HG03457 (cell line): Measurements from ENCODE around the gene XRN2.
"Not testable (repeated sequence)": the region's sequence is repeated elsewhere in the genome, so short reads cannot be mapped to it uniquely, and the experiment has no call there.

Source experiments
- ATAC-seq: cut with Tn5 transposase; IDR thresholded peaks from one replicate; pipeline ENCODE4 v1.9.1; 2021; ENCODE audit warnings: moderate number of reproducible peaks; ENCODE audit not compliant: unreplicated experiment

Gene XRN2

GRCh38 chr20:21419147-21419546 lies 116.0 kb downstream of the XRN2 start:
- not testable (repeated sequence) for ATAC-seq

DNA sequence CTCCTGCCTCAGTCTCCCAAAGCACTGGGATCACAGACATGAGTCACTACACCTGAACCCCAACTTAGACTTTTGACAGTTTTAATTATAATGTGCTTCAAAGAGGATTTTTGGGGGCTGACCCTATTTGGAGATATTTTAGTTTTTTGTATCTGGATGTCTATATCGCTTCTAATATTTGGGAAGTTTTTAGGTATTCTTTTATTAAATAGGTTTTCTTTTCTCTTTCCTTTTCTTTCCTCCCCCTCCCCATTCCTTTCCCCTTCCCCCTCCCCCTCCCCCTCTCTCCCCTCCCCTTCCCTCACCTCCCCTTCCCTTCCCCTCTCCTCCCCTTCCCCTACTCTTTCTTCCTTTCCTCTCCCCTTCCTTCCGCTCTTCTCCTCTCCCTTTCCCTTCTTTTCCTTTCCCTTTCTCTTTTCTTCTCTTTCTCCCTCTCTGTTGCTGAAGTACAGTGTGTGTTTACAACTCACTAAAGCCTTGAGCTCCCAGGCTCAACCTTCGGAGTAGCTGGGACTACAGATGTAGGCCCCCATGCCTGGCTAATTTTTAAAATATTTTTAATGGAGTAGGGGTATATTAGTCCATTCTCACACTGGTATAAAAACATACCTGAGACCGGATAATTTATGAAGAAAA lies 118.6 kb downstream of the XRN2 start:
- ATAC-seq: no peak

DNA sequence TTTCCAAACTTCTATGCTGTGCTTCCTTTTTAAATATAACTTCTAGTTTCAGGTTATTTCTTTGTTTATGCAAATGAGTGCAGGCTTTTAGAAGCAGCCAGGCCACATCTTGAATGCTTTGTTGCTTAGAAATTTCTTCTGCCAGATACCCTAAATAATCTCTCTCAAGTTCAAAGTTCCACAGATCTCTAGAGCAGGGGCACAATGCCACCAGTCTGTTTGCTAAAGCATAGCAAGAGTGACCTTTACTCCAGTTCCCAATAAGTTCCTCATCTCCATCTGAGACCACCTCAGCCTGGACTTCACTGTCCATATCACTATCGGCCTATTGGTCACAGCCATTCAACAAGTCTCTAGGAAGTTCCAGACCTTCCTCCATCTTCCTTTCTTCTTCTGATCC lies 120.6 kb downstream of the XRN2 start:
- not testable (repeated sequence) for ATAC-seq

DNA sequence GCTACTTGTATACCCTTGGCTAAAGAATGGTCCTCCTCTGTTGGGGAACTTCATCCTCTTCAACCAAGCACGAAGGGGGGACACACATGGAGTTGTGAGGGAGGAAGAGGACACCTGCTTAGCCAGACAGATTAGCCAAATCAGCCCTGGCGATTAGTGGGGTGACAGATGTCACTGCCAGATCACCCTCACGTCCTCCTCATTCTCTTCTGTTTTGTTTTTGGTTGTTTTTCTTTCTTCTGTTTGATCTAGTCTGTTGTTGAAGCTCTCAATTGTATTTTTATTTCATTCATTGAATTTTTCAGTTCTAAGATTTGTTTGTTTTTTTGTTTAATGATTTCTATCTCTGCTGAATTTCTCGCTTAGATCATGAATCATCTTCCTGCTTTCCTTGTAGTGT lies 121.7 kb downstream of the XRN2 start:
- no peak for ATAC-seq

GRCh38 chr20:21430020-21430419 lies 126.9 kb downstream of the XRN2 start:
- no peak for ATAC-seq

- no peak for ATAC-seq
Measured at GRCh38 chr20:21432911-21433310, 129.8 kb downstream of the XRN2 start.

GRCh38 chr20:21433329-21433890 lies 130.3 kb downstream of the XRN2 start:
- no peak for ATAC-seq

- ATAC-seq: no peak
Measured at GRCh38 chr20:21435576-21435975, 132.4 kb downstream of the XRN2 start.

DNA sequence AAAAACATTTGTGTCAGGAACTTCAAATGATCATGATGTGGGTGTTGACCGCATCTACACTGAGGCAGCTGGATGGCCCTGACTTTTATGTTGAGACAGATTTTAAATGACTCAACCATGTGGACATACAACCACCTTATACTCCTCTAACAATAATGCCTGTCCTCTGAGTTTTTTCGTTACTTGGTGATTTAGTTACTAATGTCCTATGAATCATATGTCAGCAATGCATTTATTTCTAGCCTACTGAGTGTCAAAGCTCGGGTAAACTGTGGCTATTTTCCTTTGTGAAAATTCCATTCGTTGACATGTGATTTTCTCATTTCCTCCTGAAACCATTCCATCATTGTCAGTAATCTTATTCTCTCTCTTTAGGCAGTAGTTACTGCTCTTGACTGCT lies 133.1 kb downstream of the XRN2 start:
- ATAC-seq: no peak

- no peak for ATAC-seq
Measured at GRCh38 chr20:21437248-21437647, 134.1 kb downstream of the XRN2 start.

DNA sequence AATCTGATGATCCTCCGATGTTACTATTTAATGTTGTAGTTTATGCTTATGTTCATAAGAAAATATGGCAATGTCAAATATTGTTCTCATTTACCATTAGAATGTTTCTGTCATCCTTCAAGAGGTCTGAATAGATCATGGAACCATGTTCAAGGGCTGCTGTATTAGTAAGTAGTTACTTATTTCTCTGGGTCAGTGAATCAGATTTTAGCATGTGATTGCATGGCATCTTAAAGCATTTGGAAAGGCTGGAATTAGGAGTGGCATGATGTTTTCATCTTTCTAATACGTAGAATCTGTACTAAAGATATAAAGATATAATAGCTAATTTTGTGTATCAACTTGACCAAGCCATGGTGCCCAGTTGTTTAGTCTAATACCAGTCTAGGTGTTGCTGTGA lies 134.7 kb downstream of the XRN2 start:
- no peak for ATAC-seq
